Naive thymus-derived CD4-positive, alpha-beta T cell (primary cell): ENCODE measurements around the gene TCERG1L. TPM values are rescaled to one million over a fixed set of nuclear protein-coding genes. Genes with fewer than 3 reads are reported as not detected.
"Not testable (repeated sequence)": the region's sequence is repeated elsewhere in the genome, so short reads cannot be mapped to it uniquely, and the experiment has no call there.

Experiments used
- ATAC-seq: fragments of 150-1000 bp; cut with Tn5 transposase; 2 replicates; pipeline ENCODE4 v1.10.0; 2021; ENCODE audit warnings: mild to moderate bottlenecking, moderate library complexity
- CTCF ChIA-PET: fragments of 350-600 bp; sonication (Branson Sonifier 250); formaldehyde crosslinking; loops from one replicate; lab custom pipeline; 2021; ENCODE audit warnings: antibody characterized with exemption; lab: Charles Lee
- POLR2A ChIA-PET: fragments of 350-600 bp; sonication (Branson Sonifier 250); formaldehyde crosslinking; loops from one replicate; lab custom pipeline; 2021; ENCODE audit warnings: antibody characterized with exemption, inconsistent platforms; lab: Charles Lee
- DNase-seq, 9 donors: peaks; one replicate each; pipeline versions ENCODE4 v3.0.0 to v3.0.0-alpha.2; 2020 to 2022; ENCODE audit warnings: mixed read lengths in 1 of 9
- H3K27ac ChIP-seq: one replicate; pipeline ENCODE4 v1.7.0; 2013; ENCODE audit warnings: mild to moderate bottlenecking, low read depth, low read length, moderate library complexity
- H3K27me3 ChIP-seq, 2 donors: one replicate each; pipeline ENCODE4 v1.7.0; 2013; ENCODE audit warnings: low read length in 2 of 2, mild to moderate bottlenecking in 2 of 2, moderate library complexity in 2 of 2; ENCODE audit not compliant: control insufficient read depth in 2 of 2, insufficient read depth in 2 of 2
- H3K36me3 ChIP-seq, 3 experiments: 1 replicate in 2 of 3; 2 replicates in 1 of 3; pipeline ENCODE4 v1.7.0; 2013; ENCODE audit warnings: low read length in 3 of 3, mild to moderate bottlenecking in 3 of 3, moderate library complexity in 1 of 3; ENCODE audit not compliant: insufficient read depth in 3 of 3, control insufficient read depth in 2 of 3
- H3K4me1 ChIP-seq, 2 donors: one replicate each; pipeline ENCODE4 v1.7.0; 2013; ENCODE audit warnings: low read length in 2 of 2, mild to moderate bottlenecking in 2 of 2, moderate library complexity in 1 of 2; ENCODE audit not compliant: control insufficient read depth in 2 of 2, insufficient read depth in 2 of 2
- H3K4me3 ChIP-seq: 2 replicates; pipeline ENCODE4 v1.7.0; 2013; ENCODE audit warnings: mild to moderate bottlenecking, low read length
- H3K9me3 ChIP-seq, 3 experiments: 1 replicate in 2 of 3; 2 replicates in 1 of 3; pipeline ENCODE4 v1.7.0; 2013; ENCODE audit warnings: low read length in 3 of 3; ENCODE audit not compliant: control insufficient read depth in 2 of 3
- H3K27ac Mint-ChIP-seq, 9 donors: one replicate each; pipeline ENCODE4 v1.8.0; 2020 to 2022; ENCODE audit warnings: mixed read lengths in 9 of 9, mild to moderate bottlenecking in 8 of 9, moderate library complexity in 5 of 9, inconsistent platforms in 2 of 9
- H3K27me3 Mint-ChIP-seq, 5 donors: one replicate each; pipeline ENCODE4 v1.8.0; 2021 to 2022; ENCODE audit warnings: mixed read lengths in 5 of 5, mild to moderate bottlenecking in 1 of 5
- H3K36me3 Mint-ChIP-seq, 5 donors: one replicate each; pipeline ENCODE4 v1.8.0; 2020 to 2022; ENCODE audit warnings: mixed read lengths in 5 of 5, mild to moderate bottlenecking in 3 of 5, inconsistent platforms in 1 of 5
- H3K4me1 Mint-ChIP-seq, 7 donors: one replicate each; pipeline ENCODE4 v1.8.0; 2020 to 2022; ENCODE audit warnings: mixed read lengths in 7 of 7, mild to moderate bottlenecking in 3 of 7, inconsistent platforms in 1 of 7
- H3K4me3 Mint-ChIP-seq, 10 donors: one replicate each; pipeline ENCODE4 v1.8.0; 2020 to 2022; ENCODE audit warnings: mild to moderate bottlenecking in 10 of 10, mixed read lengths in 10 of 10, moderate library complexity in 6 of 10, inconsistent platforms in 2 of 10
- H3K9me3 Mint-ChIP-seq, 11 donors: one replicate each; pipeline ENCODE4 v1.8.0; 2020 to 2022; ENCODE audit warnings: mixed read lengths in 11 of 11, mild to moderate bottlenecking in 4 of 11, inconsistent platforms in 1 of 11, moderate library complexity in 1 of 11
- intact Hi-C, 2 donors: fragments of 100-400 bp; cut with micrococcal nuclease; formaldehyde crosslinking; loops; one replicate each; pipeline ENCODE4 v1.15.1; 2023
- polyA plus RNA-seq, 2 donors: library from polyadenylated mRNA; unstranded; fragments of 300-500 nt; fragmentation: Illumina TruSeq; gene quantifications; one replicate each; pipeline ENCODE4 v1.2.3, GENCODE V29; 2021
- total RNA-seq, 6 experiments: library from RNA in 5 of 6; stranded (reverse) in 5 of 6; gene quantifications; 1 replicate in 5 of 6; 2 replicates in 1 of 6; pipeline ENCODE4 v1.2.3 and lab custom pipeline; 2021 to 2026

Gene TCERG1L
- total and polyA plus RNA-seq, 7 experiments from 2014 or later, result 0.11 to 0.42 (median 0.39) TPM; not detected in 4

DNA sequence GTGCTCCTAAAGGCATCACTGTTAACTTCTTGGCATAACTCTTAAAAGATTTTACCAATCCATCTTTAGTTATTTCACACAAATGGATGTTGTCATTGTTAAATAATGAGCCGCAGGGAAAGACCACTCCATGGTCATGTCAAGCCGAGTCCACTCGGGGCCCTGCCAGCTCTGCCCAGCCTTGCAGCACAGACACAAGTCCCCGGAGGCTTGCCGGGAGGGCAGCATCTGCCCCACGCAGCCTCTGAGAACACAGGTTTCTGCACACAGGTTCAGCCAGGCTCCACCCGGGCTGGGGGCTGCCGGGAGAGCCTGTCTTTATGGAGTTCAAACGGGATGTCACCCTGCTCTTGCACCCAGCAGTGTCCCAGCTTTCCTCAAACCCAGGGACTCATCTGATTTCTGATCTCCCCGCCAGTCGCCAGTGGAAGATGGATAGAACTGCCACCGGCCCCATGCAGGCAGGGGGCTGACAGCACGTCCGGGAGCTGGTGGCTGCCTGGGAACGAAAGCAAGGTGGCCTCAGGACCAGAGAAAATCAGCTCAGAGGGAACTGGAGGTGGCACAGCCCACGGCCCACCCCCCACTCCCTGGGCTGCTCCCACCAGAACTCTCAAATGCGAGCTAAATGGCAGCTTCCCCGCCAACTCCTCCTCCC is 156.2 kb downstream of the TCERG1L start:
- Mint-ChIP-seq H3K27me3 (peaks cover 0 to 22% (median 6%) of the 10 kb centered on the region in 5 donors), H3K9me3 (peaks cover 5 to 25% (median 13%) of the 10 kb centered on the region in 11 donors), H3K4me3 (peak overlapping the region in 3 of 10 donors; percentile 22 to 67 (median 32)), H3K36me3 (peaks cover 0 to 13% (median 5%) of the 10 kb centered on the region in 5 donors), H3K27ac (peak overlapping the region in 1 of 9 donors; percentile 75), H3K4me1 (peaks cover 0 to 11% (median 4%) of the 10 kb centered on the region in 7 donors)
- no peaks in the 10 kb centered on the region for H3K9me3 ChIP-seq
- H3K4me1 ChIP-seq, result no peaks in the 10 kb centered on the region
- ChIA-PET CTCF (interaction anchor here (0.7 kb wide), 1 partner anchor 121 kb away, joined by 3 read pairs; no protein-coding TSS in a partner anchor), POLR2A (no interaction called here)
- DNase-seq, result no peak
- intact Hi-C loops, result no loop called here
- no peak overlapping the region for H3K27ac ChIP-seq
- no peak for ATAC-seq
- no peaks in the 10 kb centered on the region for H3K27me3 ChIP-seq
- no peaks in the 10 kb centered on the region for H3K36me3 ChIP-seq
- no peak overlapping the region for H3K4me3 ChIP-seq

DNA sequence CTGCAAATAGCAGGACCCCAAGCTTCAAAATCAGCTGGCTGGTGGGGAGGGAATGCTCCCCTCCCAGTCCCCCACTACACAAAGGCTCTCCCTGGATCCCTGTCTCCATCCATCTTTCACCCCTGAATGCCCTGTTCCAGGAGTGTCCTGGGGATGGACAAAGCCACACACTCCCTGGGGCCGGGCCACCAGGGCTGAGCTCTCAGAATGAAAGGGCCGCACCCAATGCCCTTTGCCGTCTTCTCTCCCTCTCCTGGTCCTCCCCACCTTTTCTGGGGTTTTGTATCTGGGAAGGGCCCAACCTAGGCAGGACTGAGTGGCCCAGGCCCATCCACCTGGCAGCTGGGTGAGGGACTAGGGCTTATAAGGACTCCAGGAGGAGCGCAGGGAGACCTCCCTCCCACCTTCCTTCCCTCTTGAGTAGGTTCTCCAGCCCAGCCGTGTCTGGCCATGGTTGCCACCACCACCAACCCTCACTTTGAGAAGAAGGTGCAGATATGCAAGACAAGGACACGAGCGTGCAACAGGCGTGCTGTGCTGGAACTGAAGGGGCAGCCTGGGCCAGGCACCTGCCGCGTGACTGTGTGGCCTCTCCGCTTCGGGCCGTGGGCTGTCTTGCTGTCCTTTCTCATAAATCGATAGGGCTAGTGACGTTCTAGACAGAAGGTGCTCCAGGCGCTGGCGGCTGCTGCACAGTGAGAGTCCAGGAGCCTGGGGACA is 157.1 kb downstream of the TCERG1L start:
- peaks cover 0 to 22% (median 6%) of the 10 kb centered on the region in 5 donors for H3K27me3 Mint-ChIP-seq
- intact Hi-C loops, result no loop called here

DNA sequence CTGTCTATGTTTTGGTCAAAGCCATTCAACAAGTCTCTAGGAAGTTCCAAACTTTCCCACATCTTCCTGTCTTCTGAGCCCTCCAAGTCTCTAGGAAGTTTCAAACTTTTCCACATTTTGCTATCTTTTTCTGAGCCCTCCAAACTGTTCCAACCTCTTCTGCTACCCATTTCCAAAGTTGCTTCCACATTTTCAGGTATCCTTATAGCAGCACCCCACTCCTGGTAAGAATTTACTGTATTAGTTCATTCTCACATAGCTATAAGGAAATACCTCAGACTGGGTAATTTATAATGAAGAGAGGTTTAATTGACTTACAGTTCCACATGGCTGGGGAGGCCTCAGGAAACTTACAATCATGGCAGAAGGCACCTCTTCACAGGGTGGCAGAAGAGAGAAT is 159.1 kb downstream of the TCERG1L start:
- H3K27me3 ChIP-seq, H3K27ac ChIP-seq, H3K27ac Mint-ChIP-seq, POLR2A ChIA-PET, intact Hi-C loops, H3K4me3 Mint-ChIP-seq, DNase-seq, ATAC-seq, H3K9me3 ChIP-seq, H3K4me3 ChIP-seq, H3K4me1 ChIP-seq, CTCF ChIA-PET, H3K36me3 ChIP-seq: not testable (repeated sequence)
- Mint-ChIP-seq H3K9me3 (peaks cover 5 to 25% (median 14%) of the 10 kb centered on the region in 11 donors), H3K36me3 (peaks cover 0 to 13% (median 5%) of the 10 kb centered on the region in 5 donors), H3K4me1 (peaks cover 0 to 11% (median 2%) of the 10 kb centered on the region in 7 donors), H3K27me3 (peaks cover 0 to 11% (median 6%) of the 10 kb centered on the region in 5 donors)

More for the DNA sequence above, 157.1 kb downstream of the TCERG1L start:
- peaks cover 5 to 25% (median 13%) of the 10 kb centered on the region in 11 donors for H3K9me3 Mint-ChIP-seq
- H3K4me1 Mint-ChIP-seq, result peaks cover 0 to 11% (median 4%) of the 10 kb centered on the region in 7 donors
- ATAC-seq (no peak), DNase-seq (no peak)
- H3K4me3 Mint-ChIP-seq, result no peak overlapping the region
- H3K27ac Mint-ChIP-seq, result no peak overlapping the region
- H3K27me3 ChIP-seq, result no peaks in the 10 kb centered on the region
- ChIA-PET CTCF (no interaction called here), POLR2A (no interaction called here)
- no peak overlapping the region for H3K4me3 ChIP-seq
- H3K36me3 ChIP-seq, result no peaks in the 10 kb centered on the region
- H3K4me1 ChIP-seq, result no peaks in the 10 kb centered on the region
- H3K9me3 ChIP-seq, result no peaks in the 10 kb centered on the region
- peaks cover 0 to 13% (median 5%) of the 10 kb centered on the region in 5 donors for H3K36me3 Mint-ChIP-seq
- H3K27ac ChIP-seq, result no peak overlapping the region

DNA sequence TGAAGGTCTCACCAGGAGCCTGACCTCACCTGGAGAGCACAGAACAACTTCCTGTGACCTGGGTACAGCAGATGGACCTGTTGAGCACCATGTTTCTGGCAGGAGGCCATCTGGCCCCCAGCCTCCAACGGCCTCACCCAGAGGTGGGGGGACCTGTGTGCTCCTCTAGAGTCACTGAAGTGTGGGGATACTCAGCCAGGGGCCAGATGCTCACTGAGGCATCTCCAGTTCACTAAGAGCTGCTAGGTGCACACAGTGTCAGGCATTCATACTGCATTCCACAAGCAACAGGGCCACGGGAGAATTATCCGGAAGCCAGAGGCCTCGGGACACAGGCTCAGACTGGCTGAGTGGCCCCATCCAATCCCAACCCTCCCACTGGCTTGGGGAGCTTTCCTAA is 161.4 kb downstream of the TCERG1L start:
- Histone ChIP-seq H3K27me3 (no peaks in the 10 kb centered on the region), H3K36me3 (no peaks in the 10 kb centered on the region), H3K27ac (no peak overlapping the region), H3K9me3 (no peaks in the 10 kb centered on the region), H3K4me1 (no peaks in the 10 kb centered on the region), H3K4me3 (no peak overlapping the region)
- no peaks in the 10 kb centered on the region for H3K27me3 Mint-ChIP-seq
- no peak overlapping the region for H3K4me3 Mint-ChIP-seq
- ATAC-seq (no peak), DNase-seq (no peak)
- ChIA-PET CTCF (interaction anchor here (0.6 kb wide), 1 partner anchor 9 kb away, joined by 3 read pairs; no protein-coding TSS in a partner anchor), POLR2A (no interaction called here)
- H3K4me1 Mint-ChIP-seq, result no peaks in the 10 kb centered on the region
- H3K9me3 Mint-ChIP-seq, result peaks cover 5 to 25% (median 14%) of the 10 kb centered on the region in 11 donors
- intact Hi-C loops, result no loop called here
- peaks cover 0 to 13% (median 5%) of the 10 kb centered on the region in 5 donors for H3K36me3 Mint-ChIP-seq
- H3K27ac Mint-ChIP-seq, result no peak overlapping the region

DNA sequence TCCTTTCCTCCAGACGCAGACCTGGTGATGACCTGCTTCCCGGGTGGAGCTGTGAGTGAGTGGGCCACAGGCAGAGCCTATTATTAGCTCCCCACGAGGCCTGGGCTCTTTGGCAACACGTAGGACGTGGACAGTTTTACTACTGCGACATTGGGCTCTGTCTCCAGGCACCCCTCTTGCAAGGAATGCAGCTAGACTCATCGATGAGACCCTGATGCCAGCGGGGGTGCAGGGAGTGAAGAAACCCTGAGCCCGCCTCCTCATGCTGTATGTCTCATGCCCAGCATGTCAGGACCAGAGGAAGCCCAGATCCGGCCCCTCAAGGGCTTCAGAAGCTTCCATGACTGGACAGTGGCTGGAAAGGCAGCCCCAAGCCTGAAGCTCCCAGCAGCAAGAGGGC is 161.9 kb downstream of the TCERG1L start:
- no peak overlapping the region for H3K27ac ChIP-seq
- Mint-ChIP-seq H3K4me1 (no peaks in the 10 kb centered on the region), H3K36me3 (peaks cover 0 to 13% (median 5%) of the 10 kb centered on the region in 5 donors), H3K27me3 (no peaks in the 10 kb centered on the region), H3K9me3 (peaks cover 5 to 25% (median 14%) of the 10 kb centered on the region in 11 donors), H3K27ac (no peak overlapping the region), H3K4me3 (no peak overlapping the region)
- no peaks in the 10 kb centered on the region for H3K36me3 ChIP-seq
- ATAC-seq (no peak), DNase-seq (no peak)
- ChIA-PET POLR2A (no interaction called here), CTCF (no interaction called here)
- H3K4me3 ChIP-seq, result no peak overlapping the region
- intact Hi-C loops, result no loop called here
- no peaks in the 10 kb centered on the region for H3K4me1 ChIP-seq
- H3K27me3 ChIP-seq, result no peaks in the 10 kb centered on the region
- no peaks in the 10 kb centered on the region for H3K9me3 ChIP-seq

DNA sequence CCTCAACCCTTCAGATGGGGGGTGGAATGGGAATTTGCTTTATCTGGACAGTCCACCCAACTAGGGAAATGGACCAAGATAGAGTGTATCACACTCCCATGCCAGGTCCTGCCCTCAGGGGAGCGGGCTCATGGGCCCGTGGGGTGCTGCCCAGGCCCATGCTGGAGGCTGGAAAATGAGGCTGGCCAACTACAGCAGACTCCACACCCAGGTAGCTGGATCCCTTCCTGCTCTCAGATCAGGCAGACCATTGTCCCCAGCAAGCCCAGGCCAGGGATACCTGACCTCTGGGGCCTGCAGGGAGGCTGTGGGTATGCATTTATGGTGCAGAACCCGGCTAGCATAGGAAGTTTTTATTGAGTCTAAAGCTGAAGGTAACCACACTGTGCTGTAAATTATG is 162.4 kb downstream of the TCERG1L start:
- Histone ChIP-seq H3K27ac (no peak overlapping the region), H3K9me3 (no peaks in the 10 kb centered on the region), H3K27me3 (no peaks in the 10 kb centered on the region), H3K4me1 (no peaks in the 10 kb centered on the region), H3K4me3 (no peak overlapping the region), H3K36me3 (no peaks in the 10 kb centered on the region)
- peaks cover 5 to 25% (median 14%) of the 10 kb centered on the region in 11 donors for H3K9me3 Mint-ChIP-seq
- H3K4me3 Mint-ChIP-seq, result no peak overlapping the region
- peaks cover 0 to 13% (median 5%) of the 10 kb centered on the region in 5 donors for H3K36me3 Mint-ChIP-seq
- ATAC-seq, result no peak
- no peaks in the 10 kb centered on the region for H3K27me3 Mint-ChIP-seq
- DNase-seq, result no peak
- intact Hi-C loops, result no loop called here
- CTCF ChIA-PET, result no interaction called here
- POLR2A ChIA-PET, result no interaction called here
- H3K4me1 Mint-ChIP-seq, result no peaks in the 10 kb centered on the region
- H3K27ac Mint-ChIP-seq, result no peak overlapping the region
